IMR-90 (cell line): ENCODE measurements around the gene INPP4A. TPM values are rescaled to one million over a fixed set of nuclear protein-coding genes. Genes with fewer than 3 reads are reported as not detected.

Experiments used
- ATAC-seq: fragments of 200-7000 bp; cut with Tn5 transposase; 2 replicates; pipeline ENCODE4 v1.9.1; 2020; ENCODE audit warnings: low read depth, mild to moderate bottlenecking, moderate library complexity
- BruUV-seq: library from RNA; stranded (reverse); fragments of 400-500 nt; replicated peaks from 2 replicates; lab custom pipeline; 2021; lab: Mats Ljungman, UMichigan
- CTCF ChIA-PET: fragments of 300-600 bp; formaldehyde crosslinking; extraction: SDS; loops from one replicate; lab custom pipeline; 2021; ENCODE audit warnings: antibody characterized with exemption; lab: Yijun Ruan, JAX
- POLR2A ChIA-PET: fragments of 300-600 bp; sonication (Branson Sonifier 250); formaldehyde crosslinking; loops from one replicate; lab custom pipeline; 2022; ENCODE audit warnings: antibody characterized with exemption; ENCODE audit not compliant: unreplicated experiment; lab: Charles Lee
- DNase-seq: peaks from one replicate; pipeline ENCODE4 v3.0.0; 2013
- H2AFZ ChIP-seq: replicated peaks from 2 replicates; pipeline ENCODE3; 2013; ENCODE audit warnings: low read length, mild to moderate bottlenecking; ENCODE audit not compliant: poor library complexity
- H2AK5ac ChIP-seq: 2 replicates; pipeline ENCODE4 v1.6.1; 2013; ENCODE audit warnings: low read depth, low read length, inconsistent platforms
- H2AK9ac ChIP-seq: replicated peaks from 2 replicates; pipeline ENCODE3; 2013; ENCODE audit warnings: mild to moderate bottlenecking, low read depth, low read length, moderate library complexity; ENCODE audit not compliant: poor library complexity
- H2BK120ac ChIP-seq: 2 replicates; pipeline ENCODE4 v1.6.1; 2013; ENCODE audit warnings: low read depth, low read length, inconsistent platforms
- H2BK15ac ChIP-seq: 3 replicates; pipeline ENCODE4 v1.6.1; 2013; ENCODE audit warnings: low read depth, low read length, inconsistent platforms
- H2BK20ac ChIP-seq: 2 replicates; pipeline ENCODE4 v1.6.1; 2013; ENCODE audit warnings: low read depth, mild to moderate bottlenecking, inconsistent platforms, low read length, moderate library complexity
- H2BK5ac ChIP-seq: 2 replicates; pipeline ENCODE4 v1.6.1; 2013; ENCODE audit warnings: mild to moderate bottlenecking, low read depth, low read length, inconsistent platforms; ENCODE audit not compliant: poor library complexity, severe bottlenecking
- H3K14ac ChIP-seq: replicated peaks from 2 replicates; pipeline ENCODE4 v1.6.1; 2013; ENCODE audit warnings: low read depth, low read length, inconsistent platforms
- H3K18ac ChIP-seq: 2 replicates; pipeline ENCODE4 v1.6.1; 2013; ENCODE audit warnings: low read depth, low read length, control low read depth
- H3K23ac ChIP-seq: 2 replicates; pipeline ENCODE4 v1.6.1; 2013; ENCODE audit warnings: low read depth, low read length, inconsistent platforms
- H3K27ac ChIP-seq: 2 replicates; pipeline ENCODE4 v1.5.1; 2013; ENCODE audit warnings: mild to moderate bottlenecking, control low read depth, low read length; ENCODE audit not compliant: insufficient read depth
- H3K27me3 ChIP-seq: 2 replicates; pipeline ENCODE4 v1.6.1; 2013; ENCODE audit warnings: low read length; ENCODE audit not compliant: control insufficient read depth, insufficient read depth
- H3K36me3 ChIP-seq: 2 replicates; pipeline ENCODE4 v1.6.1; 2013; ENCODE audit warnings: low read length, mixed read lengths; ENCODE audit not compliant: control insufficient read depth, insufficient read depth
- H3K4ac ChIP-seq: 2 replicates; pipeline ENCODE4 v1.6.1; 2013; ENCODE audit warnings: low read depth, low read length, inconsistent platforms
- H3K4me1 ChIP-seq: 2 replicates; pipeline ENCODE4 v1.6.1; 2013; ENCODE audit warnings: low read length, mixed read lengths; ENCODE audit not compliant: control insufficient read depth, insufficient read depth
- H3K4me2 ChIP-seq: 2 replicates; pipeline ENCODE4 v1.6.1; 2013; ENCODE audit warnings: low read depth, mild to moderate bottlenecking, control low read depth, low read length, moderate library complexity
- H3K4me3 ChIP-seq: 2 replicates; pipeline ENCODE4 v1.5.1; 2013; ENCODE audit warnings: low read depth, mild to moderate bottlenecking, control low read depth, low read length, moderate library complexity; ENCODE audit not compliant: insufficient read depth
- H3K56ac ChIP-seq: 2 replicates; pipeline ENCODE4 v1.6.1; 2013; ENCODE audit warnings: low read length, inconsistent platforms; ENCODE audit not compliant: insufficient read depth; ENCODE audit errors: extremely low read depth
- H3K79me1 ChIP-seq, 2 experiments: 2 replicates each; pipeline ENCODE4 v1.6.1; 2013; ENCODE audit warnings: low read length in 2 of 2, inconsistent platforms in 1 of 2, low read depth in 1 of 2
- H3K9ac ChIP-seq: 2 replicates; pipeline ENCODE4 v1.6.1; 2013; ENCODE audit warnings: low read depth, low read length, control low read depth
- H3K9me1 ChIP-seq: 2 replicates; pipeline ENCODE4 v1.6.1; 2013; ENCODE audit warnings: low read length, inconsistent platforms; ENCODE audit not compliant: insufficient read depth
- H3K9me3 ChIP-seq: 2 replicates; pipeline ENCODE4 v1.6.1; 2013; ENCODE audit warnings: low read length; ENCODE audit not compliant: control insufficient read depth, insufficient read depth
- H4K20me1 ChIP-seq: 2 replicates; pipeline ENCODE4 v1.6.1; 2013; ENCODE audit warnings: low read length, inconsistent platforms; ENCODE audit not compliant: insufficient read depth
- H4K5ac ChIP-seq: 2 replicates; pipeline ENCODE4 v1.6.1; 2013; ENCODE audit warnings: mild to moderate bottlenecking, low read depth, low read length, control low read depth
- H4K8ac ChIP-seq, 2 experiments: 2 replicates each; pipeline ENCODE4 v1.6.1; 2013; ENCODE audit warnings: low read depth in 2 of 2, low read length in 2 of 2, control low read depth in 1 of 2, inconsistent platforms in 1 of 2
- H4K91ac ChIP-seq: 2 replicates; pipeline ENCODE4 v1.6.1; 2013; ENCODE audit warnings: low read depth, low read length, inconsistent platforms; ENCODE audit not compliant: insufficient read depth
- BHLHE40 ChIP-seq: fragments of 150-350 bp; IDR thresholded peaks from 2 replicates; pipeline ENCODE4 v1.6.1; 2016; ENCODE audit warnings: mild to moderate bottlenecking, low read depth, low read length
- MXI1 ChIP-seq: IDR thresholded peaks from 2 replicates; pipeline ENCODE4 v1.6.1; 2012; ENCODE audit warnings: low read depth, mild to moderate bottlenecking, low read length, moderate library complexity, borderline replicate concordance
- WGBS, 2 experiments: methylation state at CpG; one replicate each; pipeline versions ENCODE4 v1.1.5 to v1.1.7; 2013; ENCODE audit warnings: missing lambda C conversion rate in 2 of 2; ENCODE audit not compliant: insufficient read length in 1 of 2; ENCODE audit errors: extremely low coverage in 2 of 2; 5-methylcytosine and 5-hydroxymethylcytosine counted together
- dilution Hi-C: fragments of 300-500 bp; cut with HindIII; formaldehyde crosslinking; loops from one replicate; pipeline ENCODE4 v1.14.3; 2018; ENCODE audit warnings: low sequenced_read_pairs; ENCODE audit not compliant: unreplicated experiment
- in situ Hi-C: fragments of 300-500 bp; cut with MboI; formaldehyde crosslinking; loops from 3 replicates; pipeline ENCODE4 v1.14.3; 2019; ENCODE audit warnings: low sequenced_read_pairs, inconsistent platforms, mixed read lengths
- intact Hi-C: fragments of 100-400 bp; cut with micrococcal nuclease; formaldehyde crosslinking; loops from 2 replicates; pipeline ENCODE4 v1.10.0; 2022
- polyA plus RNA-seq, 3 experiments: library from polyadenylated mRNA; depleted of rRNA; stranded (reverse); fragments of >200 nt; gene quantifications; 2 replicates each; pipeline ENCODE4 v1.2.3, GENCODE V29; 2012; ENCODE audit warnings: low replicate concordance in 1 of 3
- total RNA-seq: library from RNA; depleted of rRNA; stranded (reverse); fragments of >200 nt; gene quantifications from 2 replicates; pipeline ENCODE4 v1.2.3, GENCODE V29; 2012

The INPP4A gene
- total and polyA plus RNA-seq, 2 of the 4 experiments (the other 2 are of a cell fraction), result 14.5 to 27.1 TPM

GRCh38 chr2:98502556-98503335 lies 58.1 kb downstream of the INPP4A start (continued):
- no peak for TF ChIP-seq MXI1

DNA sequence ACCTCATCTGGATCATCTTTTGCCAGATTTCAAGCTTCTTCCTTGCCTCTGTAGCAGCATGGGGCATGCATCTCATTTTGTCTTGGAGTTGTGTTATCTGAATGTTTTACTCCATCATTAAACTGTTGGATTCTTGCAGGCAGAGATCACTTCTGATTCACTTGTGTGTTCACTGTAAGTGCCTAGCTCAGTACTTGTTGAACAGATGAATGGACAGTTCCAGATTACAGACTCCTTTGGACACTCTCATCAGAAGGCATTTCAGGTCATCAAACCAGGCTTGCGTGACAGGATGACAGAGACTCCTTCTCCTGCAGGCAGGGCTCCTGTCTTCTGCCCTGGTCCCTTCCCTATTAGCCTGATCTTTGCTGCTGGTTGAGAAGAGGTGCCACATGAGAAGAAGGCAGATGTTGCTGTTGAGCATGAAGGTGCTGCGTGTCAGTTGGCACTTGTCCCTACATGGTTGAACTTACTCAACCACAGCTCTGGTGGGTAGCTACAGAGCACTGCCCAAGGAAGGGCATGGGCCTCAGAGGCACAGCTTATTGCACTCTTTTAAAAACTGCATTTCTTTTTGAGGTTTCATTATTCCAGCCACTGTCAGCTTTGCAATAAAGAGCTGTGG lies 58.9 kb downstream of the INPP4A start:
- DNase-seq, result peak; percentile 50

More for the DNA sequence above, 58.9 kb downstream of the INPP4A start:
- 0 out of 2 replicates have a peak overlapping the region, but pooled peaks have one; percentile 24 for H3K23ac ChIP-seq
- H3K4me1 ChIP-seq, result peaks cover 29% of the 10 kb centered on the region
- no peak overlapping the region for H3K9ac ChIP-seq
- no CpG with 5 or more reads among the region's 2 CpGs for WGBS, 2 experiments
- H2BK120ac ChIP-seq, result no peak overlapping the region
- no peak overlapping the region for H2BK15ac ChIP-seq
- H2BK5ac ChIP-seq, result no peak overlapping the region
- H2BK20ac ChIP-seq, result no peak overlapping the region
- no peak for TF ChIP-seq BHLHE40
- H4K5ac ChIP-seq, result no peak overlapping the region
- no peak overlapping the region; the same call in 1 of the 2 replicates for H2AK5ac ChIP-seq
- no peak overlapping the region for H3K4ac ChIP-seq
- no peaks in the 10 kb centered on the region for H3K36me3 ChIP-seq
- no peak overlapping the region for H3K18ac ChIP-seq
- H4K91ac ChIP-seq, result no peak overlapping the region
- peaks cover 21 to 59% of the 10 kb centered on the region in 2 experiments for H3K79me1 ChIP-seq
- H4K8ac ChIP-seq, result no peak overlapping the region
- BruUV-seq, result no TSS peak
- H3K4me3 ChIP-seq, result no peak overlapping the region
- no peak overlapping the region for H3K56ac ChIP-seq
- H3K14ac ChIP-seq, result no peak overlapping the region
- H3K4me2 ChIP-seq, result no peak overlapping the region
- dilution Hi-C loops (no loop called here), in situ Hi-C loops (no loop called here), intact Hi-C loops (no loop called here)
- peaks cover 23% of the 10 kb centered on the region; the same call in 1 of the 2 replicates for H3K9me1 ChIP-seq
- no peaks in the 10 kb centered on the region for H3K27me3 ChIP-seq
- no peak overlapping the region for H2AK9ac ChIP-seq
- H2AFZ ChIP-seq, result no peak overlapping the region
- peaks cover 17% of the 10 kb centered on the region for H4K20me1 ChIP-seq
- ChIA-PET POLR2A (no interaction called here), CTCF (interaction anchor here (0.6 kb wide), 1 partner anchor 780 kb away, joined by 4 read pairs; no protein-coding TSS in a partner anchor)
- no peak overlapping the region for H3K27ac ChIP-seq
- H3K9me3 ChIP-seq, result no peaks in the 10 kb centered on the region
- ATAC-seq, result 0 out of 2 replicates have a peak, but pooled peaks have one; percentile 16
